GM12875 (cell line): ENCODE data around the gene DYNC1H1.

Source experiments
- H3K4me3 ChIP-seq: one replicate; pipeline ENCODE4 v1.5.1; 2011; ENCODE audit warnings: low read depth, low read length, control low read depth
- CTCF ChIP-seq: IDR thresholded peaks from 2 replicates; pipeline ENCODE4 v1.5.1; 2011; ENCODE audit warnings: low read depth, mild to moderate bottlenecking, control low read depth, inconsistent platforms, low read length, moderate library complexity, borderline replicate concordance; ENCODE audit not compliant: insufficient read depth

The DYNC1H1 gene

GRCh38 chr14:101953151-101953550 lies 11.2 kb upstream of the DYNC1H1 start:
- H3K4me3 ChIP-seq = no peak overlapping the region
- TF ChIP-seq CTCF = no peak

- no peak overlapping the region for H3K4me3 ChIP-seq
- TF ChIP-seq CTCF = no peak
Observed at GRCh38 chr14:101954501-101954900, 9.9 kb upstream of the DYNC1H1 start.

GRCh38 chr14:101955695-101956161 lies 8.6 kb upstream of the DYNC1H1 start:
- no peak overlapping the region for H3K4me3 ChIP-seq
- no peak for TF ChIP-seq CTCF

- no peak for TF ChIP-seq CTCF
- H3K4me3 ChIP-seq = no peak overlapping the region
Observed at GRCh38 chr14:101956179-101956885, 8.0 kb upstream of the DYNC1H1 start.

- no peak for TF ChIP-seq CTCF
- no peak overlapping the region for H3K4me3 ChIP-seq
Observed at GRCh38 chr14:101957406-101958234, 6.8 kb upstream of the DYNC1H1 start.

GRCh38 chr14:101958418-101959180 lies 5.8 kb upstream of the DYNC1H1 start:
- TF ChIP-seq CTCF = no peak
- H3K4me3 ChIP-seq = no peak overlapping the region

GRCh38 chr14:101959277-101959676 lies 5.1 kb upstream of the DYNC1H1 start:
- no peak for TF ChIP-seq CTCF
- H3K4me3 ChIP-seq = no peak overlapping the region
